ENCODE measurements around the gene LY6G6D. TPM values are rescaled to one million over a fixed set of nuclear protein-coding genes. Genes with fewer than 3 reads are reported as not detected.
"Not testable (repeated sequence)": the region's sequence is repeated elsewhere in the genome, so short reads cannot be mapped to it uniquely, and the experiment has no call there.

Gene LY6G6D
- total RNA-seq, 1 donor: 1.6 TPM

GRCh38 chr6:31691564-31692108 lies 23.5 kb upstream of the LY6G6D start:
- no peak for DNase-seq (ENCODE audit: low read depth in 2 of 3, low spot score in 2 of 3)

GRCh38 chr6:31692353-31692752 lies 22.8 kb upstream of the LY6G6D start:
- no peak for DNase-seq (ENCODE audit: low read depth in 2 of 3, low spot score in 2 of 3)

GRCh38 chr6:31692886-31693285 lies 22.3 kb upstream of the LY6G6D start:
- DNase-seq (ENCODE audit: low read depth in 2 of 3, low spot score in 2 of 3): no peak

GRCh38 chr6:31693535-31693934 lies 21.6 kb upstream of the LY6G6D start:
- no peak for DNase-seq (ENCODE audit: low read depth in 2 of 3, low spot score in 2 of 3)

GRCh38 chr6:31697555-31697954 lies 17.6 kb upstream of the LY6G6D start:
- no peak for DNase-seq (ENCODE audit: low read depth in 2 of 3, low spot score in 2 of 3)

GRCh38 chr6:31700740-31701401 lies 14.3 kb upstream of the LY6G6D start:
- DNase-seq (ENCODE audit: low read depth in 2 of 3, low spot score in 2 of 3): no peak

GRCh38 chr6:31701666-31702404 lies 13.3 kb upstream of the LY6G6D start:
- no peak for DNase-seq (ENCODE audit: low read depth in 2 of 3, low spot score in 2 of 3)

GRCh38 chr6:31702405-31702818 lies 12.7 kb upstream of the LY6G6D start:
- peak in 1 of 3 donors; percentile 52 for DNase-seq (ENCODE audit: low read depth in 2 of 3, low spot score in 2 of 3)

GRCh38 chr6:31702819-31703716 lies 12.1 kb upstream of the LY6G6D start, which contains the start of gene ABHD16A:
TSS of gene ABHD16A (minus strand) at chr6:31703324. CDS start at chr6:31703281, 43 bp downstream.
- DNase-seq (ENCODE audit: low read depth in 2 of 3, low spot score in 2 of 3): peak; percentile 88 to 99 (median 98)

- no peak for DNase-seq (ENCODE audit: low read depth in 2 of 3, low spot score in 2 of 3)
Measured at GRCh38 chr6:31705931-31706330, 9.2 kb upstream of the LY6G6D start.

- no peak for DNase-seq (ENCODE audit: low read depth in 2 of 3, low spot score in 2 of 3)
Measured at GRCh38 chr6:31706599-31706998, 8.5 kb upstream of the LY6G6D start, which contains the start of gene LY6G6F. TSS of gene LY6G6F (plus strand) at chr6:31706866. CDS start at chr6:31706907, 41 bp downstream.

- no peak for DNase-seq (ENCODE audit: low read depth in 2 of 3, low spot score in 2 of 3)
Measured at GRCh38 chr6:31707701-31708100, 7.4 kb upstream of the LY6G6D start.

- DNase-seq (ENCODE audit: low read depth in 2 of 3, low spot score in 2 of 3): no peak
Measured at GRCh38 chr6:31708224-31708623, 6.9 kb upstream of the LY6G6D start.

- DNase-seq (ENCODE audit: low read depth in 2 of 3, low spot score in 2 of 3): not testable (repeated sequence)
Measured at GRCh38 chr6:31709157-31709556, 6.0 kb upstream of the LY6G6D start.

GRCh38 chr6:31710523-31711219 lies 4.5 kb upstream of the LY6G6D start:
- no peak for DNase-seq (ENCODE audit: low read depth in 2 of 3, low spot score in 2 of 3)

- DNase-seq (ENCODE audit: low read depth in 2 of 3, low spot score in 2 of 3): peak in 2 of 3 donors; percentile 54 to 64
Measured at GRCh38 chr6:31711233-31711632, 3.9 kb upstream of the LY6G6D start.

- peak in 2 of 3 donors; percentile 66 to 74 for DNase-seq (ENCODE audit: low read depth in 2 of 3, low spot score in 2 of 3)
Measured at GRCh38 chr6:31712296-31712695, 2.9 kb upstream of the LY6G6D start.

- no peak for DNase-seq (ENCODE audit: low read depth in 2 of 3, low spot score in 2 of 3)
Measured at GRCh38 chr6:31713465-31713864, 1.7 kb upstream of the LY6G6D start.

GRCh38 chr6:31713991-31714684 lies 1.0 kb upstream of the LY6G6D start:
- no peak for DNase-seq (ENCODE audit: low read depth in 2 of 3, low spot score in 2 of 3)

Data from hematopoietic multipotent progenitor cell (in vitro differentiated cells).